ENCODE measurements around the gene ICAM3.

- TF ChIP-seq REST (IDR thresholded peaks at IDR 0.05; ENCODE audit: low read depth) (no peak), YY1 (IDR thresholded peaks at IDR 0.05; ENCODE audit: low read depth) (no peak), EP300 (IDR thresholded peaks at IDR 0.05; ENCODE audit: borderline replicate concordance) (no peak)
Observed at GRCh38 chr19:10365518-10365917, 26.1 kb upstream of the ICAM3 start.

All from Ishikawa (cell line).